ENCODE measurements around the gene CEL.
A peak's percentile ranks its signal among the peaks of the same experiment; 100 is the strongest.

Gene CEL

GRCh38 chr9:133050781-133051180 lies 11.0 kb upstream of the CEL start:
- no peak for TF ChIP-seq CTCF (IDR thresholded peaks at IDR 0.05; ENCODE audit: low read depth, low read length)
- H3K4me3 ChIP-seq (ENCODE audit: low read depth, low read length): no peak overlapping the region
- no peak for DNase-seq (ENCODE audit: low read depth, low spot score)
- in situ Hi-C loops (cut with HindIII; ENCODE audit: low sequenced_read_pairs): no loop called here

- no peak for TF ChIP-seq CTCF (IDR thresholded peaks at IDR 0.05; ENCODE audit: low read depth, low read length)
- no peak for DNase-seq (ENCODE audit: low read depth, low spot score)
- no peak overlapping the region for H3K4me3 ChIP-seq (ENCODE audit: low read depth, low read length)
- in situ Hi-C loops (cut with HindIII; ENCODE audit: low sequenced_read_pairs): no loop called here
Measured at GRCh38 chr9:133051281-133051900, 10.4 kb upstream of the CEL start.

GRCh38 chr9:133051966-133052539 lies 9.7 kb upstream of the CEL start:
- no peak for DNase-seq (ENCODE audit: low read depth, low spot score)
- no peak overlapping the region for H3K4me3 ChIP-seq (ENCODE audit: low read depth, low read length)
- in situ Hi-C loops (cut with HindIII; ENCODE audit: low sequenced_read_pairs): no loop called here
- TF ChIP-seq CTCF (IDR thresholded peaks at IDR 0.05; ENCODE audit: low read depth, low read length): no peak

- no peak for TF ChIP-seq CTCF (IDR thresholded peaks at IDR 0.05; ENCODE audit: low read depth, low read length)
- DNase-seq (ENCODE audit: low read depth, low spot score): no peak
- H3K4me3 ChIP-seq (ENCODE audit: low read depth, low read length): no peak overlapping the region
- in situ Hi-C loops (cut with HindIII; ENCODE audit: low sequenced_read_pairs): no loop called here
Measured at GRCh38 chr9:133054194-133054890, 7.4 kb upstream of the CEL start.

- peak; percentile 41 for DNase-seq (ENCODE audit: low read depth, low spot score)
- no peak for TF ChIP-seq CTCF (IDR thresholded peaks at IDR 0.05; ENCODE audit: low read depth, low read length)
- H3K4me3 ChIP-seq (ENCODE audit: low read depth, low read length): no peak overlapping the region
- in situ Hi-C loops (cut with HindIII; ENCODE audit: low sequenced_read_pairs): no loop called here
Measured at GRCh38 chr9:133054966-133055365, 6.8 kb upstream of the CEL start.

- H3K4me3 ChIP-seq (ENCODE audit: low read depth, low read length): no peak overlapping the region
- TF ChIP-seq CTCF (IDR thresholded peaks at IDR 0.05; ENCODE audit: low read depth, low read length): no peak
- in situ Hi-C loops (cut with HindIII; ENCODE audit: low sequenced_read_pairs): no loop called here
- no peak for DNase-seq (ENCODE audit: low read depth, low spot score)
Measured at GRCh38 chr9:133055788-133056420, 5.9 kb upstream of the CEL start.
